Measurements from ENCODE around the gene MCRIP2.

Gene MCRIP2

GRCh38 chr16:652454-653305, 11.1 kb downstream of the MCRIP2 start:
- WGBS, 2 experiments (ENCODE audit: insufficient coverage in 2 of 2), result 94 to 95% methylated on average over 27 to 28 of the region's 28 CpGs
- Histone ChIP-seq H3K4me1 (ENCODE audit: control insufficient read depth, insufficient read depth, low read length, poor library complexity, severe bottlenecking) (peaks cover 7% of the 10 kb centered on the region), H3K36me3 (ENCODE audit: control insufficient read depth, insufficient read depth, low read length) (peaks cover 20% of the 10 kb centered on the region), H3K9me3 (ENCODE audit: control insufficient read depth, low read length) (no peaks in the 10 kb centered on the region), H3K27ac (ENCODE audit: low read depth, low read length, severe bottlenecking) (no peak overlapping the region), H3K4me3 (ENCODE audit: extremely low read depth, insufficient read depth, low read length, poor library complexity, severe bottlenecking) (no peak overlapping the region)

GRCh38 chr16:654034-654433, 12.4 kb downstream of the MCRIP2 start:
- WGBS, 2 experiments (ENCODE audit: insufficient coverage in 2 of 2), result 93 to 96% methylated on average over 8 to 11 of the region's 12 CpGs
- Histone ChIP-seq H3K9me3 (ENCODE audit: control insufficient read depth, low read length) (no peaks in the 10 kb centered on the region), H3K27ac (ENCODE audit: low read depth, low read length, severe bottlenecking) (no peak overlapping the region), H3K4me1 (ENCODE audit: control insufficient read depth, insufficient read depth, low read length, poor library complexity, severe bottlenecking) (no peaks in the 10 kb centered on the region), H3K36me3 (ENCODE audit: control insufficient read depth, insufficient read depth, low read length) (peaks cover 25% of the 10 kb centered on the region), H3K4me3 (ENCODE audit: extremely low read depth, insufficient read depth, low read length, poor library complexity, severe bottlenecking) (no peak overlapping the region)

- Histone ChIP-seq H3K36me3 (ENCODE audit: control insufficient read depth, insufficient read depth, low read length) (peaks cover 21% of the 10 kb centered on the region), H3K9me3 (ENCODE audit: control insufficient read depth, low read length) (no peaks in the 10 kb centered on the region)
Measured at GRCh38 chr16:657487-657886, 15.9 kb downstream of the MCRIP2 start.

GRCh38 chr16:658679-659571, 17.3 kb downstream of the MCRIP2 start:
- Histone ChIP-seq H3K27ac (ENCODE audit: low read depth, low read length, severe bottlenecking) (no peak overlapping the region), H3K4me3 (ENCODE audit: extremely low read depth, insufficient read depth, low read length, poor library complexity, severe bottlenecking) (no peak overlapping the region), H3K9me3 (ENCODE audit: control insufficient read depth, low read length) (no peaks in the 10 kb centered on the region), H3K36me3 (ENCODE audit: control insufficient read depth, insufficient read depth, low read length) (peaks cover 15% of the 10 kb centered on the region), H3K4me1 (ENCODE audit: control insufficient read depth, insufficient read depth, low read length, poor library complexity, severe bottlenecking) (peaks cover 4% of the 10 kb centered on the region)
- 93 to 95% methylated on average over 31 to 34 of the region's 35 CpGs for WGBS, 2 experiments (ENCODE audit: insufficient coverage in 2 of 2)

More at GRCh38 chr16:657487-657886, 15.9 kb downstream of the MCRIP2 start:
- 95 to 96% methylated on average over 18 to 20 of the region's 22 CpGs for WGBS, 2 experiments (ENCODE audit: insufficient coverage in 2 of 2)
- H3K4me1 ChIP-seq (ENCODE audit: control insufficient read depth, insufficient read depth, low read length, poor library complexity, severe bottlenecking), result peaks cover 4% of the 10 kb centered on the region
- H3K27ac ChIP-seq (ENCODE audit: low read depth, low read length, severe bottlenecking), result no peak overlapping the region
- no peak overlapping the region for H3K4me3 ChIP-seq (ENCODE audit: extremely low read depth, insufficient read depth, low read length, poor library complexity, severe bottlenecking)

GRCh38 chr16:659618-660017, 18.0 kb downstream of the MCRIP2 start:
- H3K4me1 ChIP-seq (ENCODE audit: control insufficient read depth, insufficient read depth, low read length, poor library complexity, severe bottlenecking), result peaks cover 4% of the 10 kb centered on the region
- no peaks in the 10 kb centered on the region for H3K9me3 ChIP-seq (ENCODE audit: control insufficient read depth, low read length)
- H3K4me3 ChIP-seq (ENCODE audit: extremely low read depth, insufficient read depth, low read length, poor library complexity, severe bottlenecking), result no peak overlapping the region
- peaks cover 13% of the 10 kb centered on the region for H3K36me3 ChIP-seq (ENCODE audit: control insufficient read depth, insufficient read depth, low read length)
- 88 to 93% methylated on average over 19 to 20 of the region's 20 CpGs for WGBS, 2 experiments (ENCODE audit: insufficient coverage in 2 of 2)
- no peak overlapping the region for H3K27ac ChIP-seq (ENCODE audit: low read depth, low read length, severe bottlenecking)

GRCh38 chr16:660132-660458, 18.5 kb downstream of the MCRIP2 start:
- no peak overlapping the region for H3K27ac ChIP-seq (ENCODE audit: low read depth, low read length, severe bottlenecking)
- H3K4me1 ChIP-seq (ENCODE audit: control insufficient read depth, insufficient read depth, low read length, poor library complexity, severe bottlenecking), result peaks cover 4% of the 10 kb centered on the region
- no peaks in the 10 kb centered on the region for H3K9me3 ChIP-seq (ENCODE audit: control insufficient read depth, low read length)
- WGBS, 2 experiments (ENCODE audit: insufficient coverage in 2 of 2), result 75 to 80% methylated on average over 5 to 6 of the region's 6 CpGs
- peaks cover 13% of the 10 kb centered on the region for H3K36me3 ChIP-seq (ENCODE audit: control insufficient read depth, insufficient read depth, low read length)
- no peak overlapping the region for H3K4me3 ChIP-seq (ENCODE audit: extremely low read depth, insufficient read depth, low read length, poor library complexity, severe bottlenecking)

- Histone ChIP-seq H3K36me3 (ENCODE audit: control insufficient read depth, insufficient read depth, low read length) (peaks cover 13% of the 10 kb centered on the region), H3K4me3 (ENCODE audit: extremely low read depth, insufficient read depth, low read length, poor library complexity, severe bottlenecking) (no peak overlapping the region), H3K9me3 (ENCODE audit: control insufficient read depth, low read length) (no peaks in the 10 kb centered on the region), H3K27ac (ENCODE audit: low read depth, low read length, severe bottlenecking) (no peak overlapping the region), H3K4me1 (ENCODE audit: control insufficient read depth, insufficient read depth, low read length, poor library complexity, severe bottlenecking) (peaks cover 4% of the 10 kb centered on the region)
- WGBS, 2 experiments (ENCODE audit: insufficient coverage in 2 of 2), result 34 to 55% methylated on average over 14 to 30 of the region's 43 CpGs
Measured at GRCh38 chr16:660459-661183, 19.0 kb downstream of the MCRIP2 start.

- H3K36me3 ChIP-seq (ENCODE audit: control insufficient read depth, insufficient read depth, low read length), result peaks cover 9% of the 10 kb centered on the region
Measured at GRCh38 chr16:661184-661821, 19.7 kb downstream of the MCRIP2 start.

GRCh38 chr16:662095-662494, 20.5 kb downstream of the MCRIP2 start:
- peaks cover 9% of the 10 kb centered on the region for H3K36me3 ChIP-seq (ENCODE audit: control insufficient read depth, insufficient read depth, low read length)
- no peaks in the 10 kb centered on the region for H3K9me3 ChIP-seq (ENCODE audit: control insufficient read depth, low read length)
- H3K4me3 ChIP-seq (ENCODE audit: extremely low read depth, insufficient read depth, low read length, poor library complexity, severe bottlenecking), result no peak overlapping the region
- 97% methylated on average over 18 to 19 of the region's 19 CpGs for WGBS, 2 experiments (ENCODE audit: insufficient coverage in 2 of 2)
- H3K27ac ChIP-seq (ENCODE audit: low read depth, low read length, severe bottlenecking), result no peak overlapping the region
- peaks cover 4% of the 10 kb centered on the region for H3K4me1 ChIP-seq (ENCODE audit: control insufficient read depth, insufficient read depth, low read length, poor library complexity, severe bottlenecking)

More at GRCh38 chr16:661184-661821, 19.7 kb downstream of the MCRIP2 start:
- Histone ChIP-seq H3K4me3 (ENCODE audit: extremely low read depth, insufficient read depth, low read length, poor library complexity, severe bottlenecking) (no peak overlapping the region), H3K9me3 (ENCODE audit: control insufficient read depth, low read length) (no peaks in the 10 kb centered on the region), H3K4me1 (ENCODE audit: control insufficient read depth, insufficient read depth, low read length, poor library complexity, severe bottlenecking) (peaks cover 4% of the 10 kb centered on the region), H3K27ac (ENCODE audit: low read depth, low read length, severe bottlenecking) (no peak overlapping the region)
- WGBS, 2 experiments (ENCODE audit: insufficient coverage in 2 of 2), result 80 to 88% methylated on average over 28 to 29 of the region's 35 CpGs

GRCh38 chr16:662597-662996, 21.0 kb downstream of the MCRIP2 start:
- no peaks in the 10 kb centered on the region for H3K9me3 ChIP-seq (ENCODE audit: control insufficient read depth, low read length)
- 96% methylated on average over 21 of the region's 21 CpGs for WGBS, 2 experiments (ENCODE audit: insufficient coverage in 2 of 2)
- peaks cover 4% of the 10 kb centered on the region for H3K4me1 ChIP-seq (ENCODE audit: control insufficient read depth, insufficient read depth, low read length, poor library complexity, severe bottlenecking)
- no peak overlapping the region for H3K4me3 ChIP-seq (ENCODE audit: extremely low read depth, insufficient read depth, low read length, poor library complexity, severe bottlenecking)
- H3K27ac ChIP-seq (ENCODE audit: low read depth, low read length, severe bottlenecking), result no peak overlapping the region
- H3K36me3 ChIP-seq (ENCODE audit: control insufficient read depth, insufficient read depth, low read length), result peaks cover 9% of the 10 kb centered on the region

All from mesodermal cell (in vitro differentiated cells).